H9 (cell line): ENCODE measurements around the gene LHFPL6. TPM values are rescaled to one million over a fixed set of nuclear protein-coding genes. Genes with fewer than 3 reads are reported as not detected.

Experiments used
- DNase-seq: peaks from one replicate; pipeline ENCODE4 v3.0.0-alpha.2; 2017
- H2AFZ ChIP-seq: one replicate; pipeline ENCODE4 v1.6.1; 2013; ENCODE audit warnings: mild to moderate bottlenecking, low read length, control low read depth, moderate library complexity
- H2AK5ac ChIP-seq: 2 replicates; pipeline ENCODE4 v1.6.1; 2013; ENCODE audit warnings: low read length, control low read depth, mixed read lengths; ENCODE audit not compliant: insufficient read length
- H2BK120ac ChIP-seq: one replicate; pipeline ENCODE4 v1.6.1; 2013; ENCODE audit warnings: low read depth, mild to moderate bottlenecking, low read length, control low read depth, inconsistent platforms; ENCODE audit not compliant: poor library complexity, severe bottlenecking
- H2BK12ac ChIP-seq: 2 replicates; pipeline ENCODE4 v1.6.1; 2013; ENCODE audit warnings: low read length, control low read depth, mixed read lengths, low read depth; ENCODE audit not compliant: insufficient read length
- H2BK15ac ChIP-seq: 2 replicates; pipeline ENCODE4 v1.6.1; 2013; ENCODE audit warnings: low read depth, low read length, control low read depth
- H2BK20ac ChIP-seq: one replicate; pipeline ENCODE4 v1.6.1; 2013; ENCODE audit warnings: low read depth, mild to moderate bottlenecking, low read length, control low read depth, inconsistent platforms; ENCODE audit not compliant: poor library complexity, severe bottlenecking
- H2BK5ac ChIP-seq: 2 replicates; pipeline ENCODE4 v1.6.1; 2013; ENCODE audit warnings: low read length, control low read depth, mixed read lengths; ENCODE audit not compliant: insufficient read length
- H3K14ac ChIP-seq: 2 replicates; pipeline ENCODE4 v1.6.1; 2013; ENCODE audit warnings: low read length, control low read depth; ENCODE audit not compliant: insufficient read depth
- H3K18ac ChIP-seq: 2 replicates; pipeline ENCODE4 v1.6.1; 2013; ENCODE audit warnings: low read depth, mild to moderate bottlenecking, mixed read lengths, low read length, control low read depth; ENCODE audit not compliant: insufficient read length
- H3K23ac ChIP-seq: 2 replicates; pipeline ENCODE4 v1.6.1; 2013; ENCODE audit warnings: low read length, control low read depth, mixed read lengths, low read depth; ENCODE audit not compliant: insufficient read length
- H3K23me2 ChIP-seq: 2 replicates; pipeline ENCODE4 v1.6.1; 2013; ENCODE audit warnings: low read depth, mild to moderate bottlenecking, mixed read lengths, low read length, control low read depth; ENCODE audit not compliant: insufficient read length, poor library complexity, severe bottlenecking
- H3K27ac ChIP-seq: 2 replicates; pipeline ENCODE4 v1.5.1; 2013; ENCODE audit warnings: low read length, control low read depth, mixed read lengths, low read depth; ENCODE audit not compliant: insufficient read length
- H3K27me3 ChIP-seq: 2 replicates; pipeline ENCODE4 v1.6.1; 2013; ENCODE audit warnings: low read length, control low read depth, inconsistent platforms; ENCODE audit not compliant: insufficient read depth
- H3K4ac ChIP-seq: 2 replicates; pipeline ENCODE4 v1.6.1; 2013; ENCODE audit warnings: low read depth, mild to moderate bottlenecking, control low read depth, inconsistent platforms, low read length, moderate library complexity
- H3K4me1 ChIP-seq: 2 replicates; pipeline ENCODE4 v1.6.1; 2013; ENCODE audit warnings: low read length, control low read depth, inconsistent platforms; ENCODE audit not compliant: insufficient read depth
- H3K4me2 ChIP-seq: 2 replicates; pipeline ENCODE4 v1.6.1; 2013; ENCODE audit warnings: low read length, control low read depth, mixed read lengths; ENCODE audit not compliant: insufficient read length, insufficient read depth
- H3K56ac ChIP-seq: 2 replicates; pipeline ENCODE4 v1.6.1; 2013; ENCODE audit warnings: low read depth, mild to moderate bottlenecking, mixed read lengths, low read length, control low read depth; ENCODE audit not compliant: insufficient read length
- H3K79me1 ChIP-seq: 2 replicates; pipeline ENCODE4 v1.6.1; 2013; ENCODE audit warnings: low read depth, mild to moderate bottlenecking, moderate library complexity, low read length, control low read depth, inconsistent platforms; ENCODE audit not compliant: insufficient read depth, poor library complexity, severe bottlenecking
- H3K79me2 ChIP-seq: 2 replicates; pipeline ENCODE4 v1.6.1; 2013; ENCODE audit warnings: low read length, control low read depth, inconsistent platforms; ENCODE audit not compliant: insufficient read depth
- H3K9ac ChIP-seq: 2 replicates; pipeline ENCODE4 v1.6.1; 2013; ENCODE audit warnings: low read length, control low read depth, mixed read lengths; ENCODE audit not compliant: insufficient read length; ENCODE audit errors: extremely low read depth
- H3K9me3 ChIP-seq: one replicate; pipeline ENCODE4 v1.6.1; 2013; ENCODE audit warnings: low read depth, low read length, inconsistent platforms; ENCODE audit not compliant: control insufficient read depth
- H3T11ph ChIP-seq: one replicate; pipeline ENCODE4 v1.6.1; 2013; ENCODE audit warnings: mild to moderate bottlenecking, low read length, control low read depth, inconsistent platforms
- H4K20me1 ChIP-seq: one replicate; pipeline ENCODE4 v1.6.1; 2013; ENCODE audit not compliant: control insufficient read depth, insufficient read length, insufficient read depth
- H4K5ac ChIP-seq: 2 replicates; pipeline ENCODE4 v1.6.1; 2013; ENCODE audit warnings: low read depth, mild to moderate bottlenecking, mixed read lengths, low read length, control low read depth; ENCODE audit not compliant: insufficient read length
- H4K8ac ChIP-seq: replicated peaks from 2 replicates; pipeline ENCODE4 v1.6.1; 2013; ENCODE audit warnings: low read length, control low read depth, mixed read lengths, low read depth; ENCODE audit not compliant: insufficient read length
- H4K91ac ChIP-seq: 2 replicates; pipeline ENCODE4 v1.6.1; 2013; ENCODE audit warnings: low read depth, mild to moderate bottlenecking, moderate library complexity, mixed read lengths, low read length, control low read depth; ENCODE audit not compliant: insufficient read length
- H3K27ac Mint-ChIP-seq, 3 experiments: 2 replicates in 2 of 3; 3 replicates in 1 of 3; pipeline ENCODE4 v1.8.0; 2020 to 2021; ENCODE audit warnings: mixed read lengths in 3 of 3, mild to moderate bottlenecking in 1 of 3, moderate library complexity in 1 of 3
- H3K27me3 Mint-ChIP-seq: 2 replicates; pipeline ENCODE4 v1.8.0; 2021; ENCODE audit warnings: low read depth, mild to moderate bottlenecking, moderate library complexity, mixed read lengths
- H3K36me3 Mint-ChIP-seq, 3 experiments: 2 replicates in 2 of 3; 3 replicates in 1 of 3; pipeline ENCODE4 v1.8.0; 2020 to 2021; ENCODE audit warnings: low read depth in 3 of 3, mixed read lengths in 3 of 3; ENCODE audit not compliant: insufficient read depth in 1 of 3
- H3K4me1 Mint-ChIP-seq, 2 experiments: 2 replicates each; pipeline ENCODE4 v1.8.0; 2020; ENCODE audit warnings: mixed read lengths in 2 of 2
- H3K4me3 Mint-ChIP-seq, 2 experiments: 2 replicates in 1 of 2; 3 replicates in 1 of 2; pipeline ENCODE4 v1.8.0; 2020 to 2021; ENCODE audit warnings: mild to moderate bottlenecking in 2 of 2, mixed read lengths in 2 of 2, moderate library complexity in 1 of 2
- H3K9me3 Mint-ChIP-seq, 2 experiments: 2 replicates in 1 of 2; 3 replicates in 1 of 2; pipeline ENCODE4 v1.8.0; 2020; ENCODE audit warnings: mild to moderate bottlenecking in 2 of 2, mixed read lengths in 2 of 2, moderate library complexity in 1 of 2
- CTCF ChIP-seq: fragments of 200-600 bp; sonication (generic); conservative IDR thresholded peaks from 3 replicates; pipeline ENCODE4 v1.8.0; 2021; ENCODE audit warnings: antibody characterized with exemption, mild to moderate bottlenecking
- WGBS: extraction: QIAGEN DNeasy Blood & Tissue Kit; methylation state at CpG from one replicate; pipeline ENCODE4 v1.1.7; 2013; ENCODE audit warnings: missing lambda C conversion rate, low lambda C conversion rate, mixed read lengths; ENCODE audit not compliant: insufficient read length; ENCODE audit errors: extremely low coverage; 5-methylcytosine and 5-hydroxymethylcytosine counted together
- total RNA-seq: library from RNA; stranded (reverse); gene quantifications from 2 replicates; pipeline ENCODE4 v1.2.1, GENCODE V29; 2021

The LHFPL6 gene
- total RNA-seq, 1 experiment from 2014 or later, result 3.5 TPM

GRCh38 chr13:39401046-39401705 lies 201.8 kb downstream of the LHFPL6 start:
- Histone ChIP-seq H4K8ac (no peak overlapping the region), H3K4me2 (no peak overlapping the region), H3K27me3 (no peaks in the 10 kb centered on the region; the same call in 1 of the 2 replicates), H2AFZ (no peak overlapping the region), H3K79me1 (no peaks in the 10 kb centered on the region), H3K9ac (no peak overlapping the region), H2BK15ac (no peak overlapping the region), H3K56ac (no peak overlapping the region), H2BK20ac (no peak overlapping the region), H2BK5ac (no peak overlapping the region), H3K4me1 (peaks cover 7% of the 10 kb centered on the region; the same call in 1 of the 2 replicates), H3K23ac (no peak overlapping the region), H4K20me1 (no peaks in the 10 kb centered on the region), H3K9me3 (no peaks in the 10 kb centered on the region), H2BK12ac (no peak overlapping the region), H4K5ac (no peak overlapping the region), H3T11ph (no peak overlapping the region), H3K27ac (no peak overlapping the region), H3K79me2 (no peaks in the 10 kb centered on the region), H2AK5ac (no peak overlapping the region), H3K18ac (no peak overlapping the region), H3K14ac (no peak overlapping the region), H2BK120ac (no peak overlapping the region), H3K4ac (no peak overlapping the region), H4K91ac (no peak overlapping the region), H3K23me2 (no peaks in the 10 kb centered on the region)
- peaks cover 18% of the 10 kb centered on the region in 2 experiments for H3K4me1 Mint-ChIP-seq
- H3K4me3 Mint-ChIP-seq, result no peak overlapping the region
- TF ChIP-seq CTCF, result no peak
- H3K9me3 Mint-ChIP-seq, result no peaks in the 10 kb centered on the region
- H3K36me3 Mint-ChIP-seq, result no peaks in the 10 kb centered on the region
- DNase-seq, result no peak
- WGBS, result no CpG with 5 or more reads among the region's 4 CpGs
- peaks cover 47% of the 10 kb centered on the region for H3K27me3 Mint-ChIP-seq
- no peak overlapping the region for H3K27ac Mint-ChIP-seq
